HG02763 (cell line): Measurements from ENCODE around the gene UNC80.

Experiments
- ATAC-seq: cut with Tn5 transposase; IDR thresholded peaks from one replicate; pipeline ENCODE4 v1.9.1; 2021; ENCODE audit warnings: mild to moderate bottlenecking, moderate library complexity; ENCODE audit not compliant: unreplicated experiment

Gene UNC80

DNA sequence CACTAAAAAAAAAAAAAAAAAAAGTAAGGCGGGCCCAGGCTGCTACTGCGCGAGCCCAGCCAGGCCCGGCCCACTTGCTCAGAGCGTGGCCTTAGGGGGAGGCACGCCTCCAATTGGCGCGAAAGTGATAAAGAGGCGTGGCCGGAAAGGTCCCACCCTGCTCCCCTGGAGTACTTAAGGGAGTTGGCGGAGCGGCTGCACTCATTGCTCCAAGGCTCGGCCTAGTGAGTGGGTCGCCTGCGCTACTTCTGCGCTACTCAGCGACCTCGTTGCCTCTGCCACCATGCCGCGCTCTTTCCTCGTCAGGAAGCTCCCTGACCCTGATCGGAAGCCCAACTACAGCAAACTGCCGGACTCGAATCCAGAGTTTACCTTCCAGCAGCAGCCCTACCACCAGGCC, 36.9 kb downstream of the UNC80 start:
- no peak for ATAC-seq

- no peak for ATAC-seq
Observed at GRCh38 chr2:209809256-209809655, 37.6 kb downstream of the UNC80 start.

GRCh38 chr2:209817844-209818271, 46.2 kb downstream of the UNC80 start:
- no peak for ATAC-seq

DNA sequence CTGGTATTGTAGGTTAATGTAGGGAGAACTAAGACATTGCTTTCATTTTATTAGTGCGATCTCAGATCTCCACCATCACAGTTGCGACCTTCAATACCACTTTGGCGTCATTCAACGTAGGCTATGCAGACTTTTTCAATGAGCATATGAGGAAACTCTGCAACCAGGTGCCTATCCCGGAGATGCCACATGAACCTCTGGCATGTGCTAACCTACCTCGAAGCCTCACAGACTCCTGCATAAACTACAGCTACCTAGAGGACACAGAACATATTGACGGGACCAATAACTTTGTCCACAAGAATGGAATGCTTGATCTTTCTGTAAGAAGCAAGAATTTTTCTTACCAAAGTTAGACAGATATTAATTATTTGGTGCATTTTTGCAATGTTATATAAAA, 47.3 kb downstream of the UNC80 start:
- ATAC-seq = no peak

GRCh38 chr2:209821806-209822205, 50.2 kb downstream of the UNC80 start:
- ATAC-seq = no peak

- no peak for ATAC-seq
Observed at GRCh38 chr2:209823484-209823883, 51.9 kb downstream of the UNC80 start.

DNA sequence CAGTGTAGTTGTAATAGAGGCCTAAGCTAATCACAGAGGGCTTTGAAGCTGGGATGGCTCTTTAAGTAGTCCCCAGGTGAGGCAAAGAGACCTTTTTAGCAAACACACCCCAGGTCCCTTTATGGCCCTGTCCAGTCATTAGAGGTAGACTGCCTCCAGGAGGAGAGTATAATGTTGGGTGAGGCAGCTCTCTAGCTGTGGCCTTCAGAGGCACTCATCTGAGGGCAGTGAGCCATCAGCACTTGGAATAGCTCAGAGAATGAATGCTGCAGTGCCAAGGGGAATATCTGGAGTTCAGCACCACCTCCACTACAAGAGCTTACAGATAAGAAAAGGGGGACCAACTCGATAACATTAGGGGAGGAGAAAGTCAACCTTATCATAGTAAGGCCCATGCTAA, 52.8 kb downstream of the UNC80 start:
- ATAC-seq = no peak

- no peak for ATAC-seq
Observed at GRCh38 chr2:209830722-209831465, 59.3 kb downstream of the UNC80 start.

GRCh38 chr2:209834767-209835166, 63.1 kb downstream of the UNC80 start:
- ATAC-seq = no peak

- ATAC-seq = no peak
Observed at GRCh38 chr2:209840434-209840833, 68.8 kb downstream of the UNC80 start.

GRCh38 chr2:209845666-209846065, 74.0 kb downstream of the UNC80 start:
- ATAC-seq = no peak

DNA sequence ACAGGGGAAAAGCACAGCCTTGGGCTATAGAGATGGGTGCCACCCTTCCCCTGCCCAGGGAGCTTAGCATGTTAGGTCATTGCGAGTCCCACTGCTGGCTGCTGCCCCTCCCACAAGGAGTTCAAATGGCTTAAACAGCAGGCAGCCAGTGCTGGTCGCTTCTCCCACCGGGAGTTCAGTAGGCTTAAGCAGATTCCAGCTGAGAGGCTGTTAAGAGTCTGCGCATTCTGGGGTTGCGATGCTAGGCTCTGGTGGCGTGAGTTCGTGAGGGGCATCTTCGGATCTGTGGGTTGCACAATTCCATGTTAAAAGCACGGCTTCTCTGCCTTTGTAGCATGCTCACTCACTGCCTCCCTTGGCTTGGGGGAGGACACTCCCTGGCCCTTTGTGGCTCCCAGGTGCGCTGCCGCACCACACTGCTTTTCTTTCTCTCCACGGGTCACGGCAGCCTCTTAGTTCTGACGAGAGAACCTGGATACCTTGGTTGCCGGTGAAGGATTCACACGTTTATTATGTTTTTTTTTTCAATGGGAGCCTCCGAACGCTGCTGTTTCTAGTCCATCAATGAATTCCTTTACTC, 93.2 kb downstream of the UNC80 start:
- ATAC-seq = no peak

DNA sequence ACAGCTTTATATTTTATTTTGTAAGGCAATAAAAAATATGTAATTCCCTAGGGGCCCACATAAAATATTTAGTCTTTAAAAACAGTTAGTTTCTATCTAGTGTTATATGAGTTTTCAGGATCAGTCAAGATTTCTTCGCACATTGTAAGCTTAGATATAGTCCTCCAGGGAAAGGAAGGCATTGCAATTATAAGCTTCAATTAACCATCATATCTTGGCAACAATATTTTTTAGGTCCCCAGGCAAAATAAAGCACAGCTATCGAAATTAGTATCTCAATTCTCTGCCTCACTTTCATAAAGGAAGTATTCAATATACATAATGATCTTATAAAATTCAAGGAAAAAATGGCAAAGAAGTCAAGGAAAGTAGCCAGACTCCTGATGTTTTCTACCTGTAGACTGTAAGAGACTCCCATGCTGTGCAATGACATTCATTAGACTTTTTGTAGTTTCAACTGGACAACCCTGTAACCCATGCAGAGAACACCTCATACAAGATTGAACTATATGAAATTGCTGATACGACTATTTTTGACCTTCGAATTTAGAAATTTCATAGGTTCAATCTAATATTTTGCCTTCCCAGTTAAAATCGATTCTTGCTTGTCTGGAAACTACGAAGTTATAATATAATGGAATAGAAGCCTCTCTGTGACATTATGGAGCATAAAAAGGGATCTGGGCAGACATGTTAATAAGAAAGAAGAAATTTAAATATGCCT, 96.8 kb downstream of the UNC80 start:
- ATAC-seq = no peak

DNA sequence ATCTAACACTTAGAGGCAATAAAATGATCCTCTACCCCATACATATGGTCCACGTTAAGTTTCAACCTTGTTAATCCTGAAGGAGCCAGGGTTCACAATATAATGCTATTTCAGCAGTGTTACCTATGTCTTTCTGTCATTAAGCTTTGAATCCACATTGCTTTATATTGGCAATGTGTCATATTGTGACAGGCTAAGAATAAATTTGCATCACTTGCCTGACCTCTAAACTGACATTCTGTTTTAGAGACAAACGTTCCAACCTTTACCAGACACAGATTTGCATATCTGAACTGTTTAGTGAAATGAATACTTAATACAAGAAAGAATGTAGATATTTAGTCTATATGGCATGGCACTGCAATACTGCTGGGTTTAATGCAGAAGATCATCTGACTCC, 98.4 kb downstream of the UNC80 start:
- ATAC-seq = no peak

DNA sequence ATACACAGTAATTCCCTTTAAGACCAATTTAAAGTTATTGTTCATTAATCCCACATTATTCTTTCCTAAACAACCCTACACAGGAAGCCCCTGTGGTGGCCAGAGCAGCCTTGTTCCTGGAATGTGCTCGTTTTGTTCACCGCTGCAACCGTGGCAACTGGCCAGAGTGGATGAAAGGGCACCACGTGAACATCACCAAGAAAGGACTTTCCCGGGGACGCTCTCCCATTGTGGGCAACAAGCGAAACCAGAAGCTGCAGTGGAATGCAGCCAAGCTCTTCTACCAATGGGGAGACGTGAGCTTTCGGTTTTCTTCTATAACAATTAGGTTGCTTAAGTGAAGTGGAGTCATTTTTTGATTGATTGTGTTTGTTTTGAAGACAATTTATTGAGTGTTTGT, 101.0 kb downstream of the UNC80 start:
- ATAC-seq = no peak

- ATAC-seq = no peak
Observed at GRCh38 chr2:209875270-209875669, 103.6 kb downstream of the UNC80 start.

- ATAC-seq = no peak
Observed at GRCh38 chr2:209876211-209876610, 104.6 kb downstream of the UNC80 start.

DNA sequence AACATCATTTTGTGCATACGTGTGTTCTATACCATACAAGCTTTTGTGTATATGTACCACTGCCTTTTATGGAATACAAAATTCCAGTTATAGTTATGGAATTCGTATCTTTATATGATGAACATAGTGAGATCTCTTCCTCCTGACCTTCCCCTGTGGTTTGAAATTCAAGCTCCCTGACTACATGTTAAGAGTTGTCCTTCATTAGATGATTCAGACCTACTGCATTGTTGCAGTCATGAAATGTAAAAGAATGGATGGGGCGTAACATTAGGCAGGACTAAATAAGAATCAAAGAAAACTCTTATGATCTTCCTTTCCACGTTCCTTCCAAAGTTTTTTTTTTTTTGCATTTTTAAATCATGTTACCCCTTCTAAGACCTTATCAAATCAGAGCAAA, 107.1 kb downstream of the UNC80 start:
- ATAC-seq = no peak

GRCh38 chr2:209900638-209901037, 129.0 kb downstream of the UNC80 start:
- ATAC-seq = no peak

GRCh38 chr2:209901172-209901571, 129.5 kb downstream of the UNC80 start:
- ATAC-seq = no peak

GRCh38 chr2:209905691-209906090, 134.1 kb downstream of the UNC80 start:
- no peak for ATAC-seq

- no peak for ATAC-seq
Observed at GRCh38 chr2:209907746-209908145, 136.1 kb downstream of the UNC80 start.
